GM12874 (cell line): ENCODE data around the gene MED9.

Experiments
- CTCF ChIP-seq: IDR thresholded peaks from 2 replicates; pipeline ENCODE4 v1.5.1; 2011; ENCODE audit warnings: low read depth, mild to moderate bottlenecking, control low read depth, low read length, moderate library complexity; ENCODE audit not compliant: insufficient read depth

The MED9 gene

DNA sequence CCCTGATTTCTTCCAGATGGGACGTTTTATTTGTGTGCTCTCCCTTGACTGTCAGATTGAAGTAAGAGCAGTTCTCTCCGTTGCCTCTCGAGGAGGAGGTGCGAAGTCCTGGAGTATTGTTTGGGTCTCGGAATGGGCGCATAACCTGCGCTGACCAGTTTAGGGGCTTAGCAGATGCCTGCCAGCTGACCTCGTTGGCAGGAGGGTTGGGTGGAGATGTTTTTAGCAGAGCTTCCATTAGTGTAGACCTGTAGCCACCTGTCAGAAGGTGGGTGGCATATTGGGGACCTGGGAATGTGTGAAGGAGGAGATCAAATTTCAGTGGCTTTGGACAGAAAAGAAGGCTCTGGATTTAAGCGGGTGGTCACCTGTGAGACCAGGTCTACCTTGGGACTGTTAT is 15.8 kb downstream of the MED9 start:
- TF ChIP-seq CTCF: no peak

GRCh38 chr17:17493249-17493985 is 16.6 kb downstream of the MED9 start:
- TF ChIP-seq CTCF: no peak

DNA sequence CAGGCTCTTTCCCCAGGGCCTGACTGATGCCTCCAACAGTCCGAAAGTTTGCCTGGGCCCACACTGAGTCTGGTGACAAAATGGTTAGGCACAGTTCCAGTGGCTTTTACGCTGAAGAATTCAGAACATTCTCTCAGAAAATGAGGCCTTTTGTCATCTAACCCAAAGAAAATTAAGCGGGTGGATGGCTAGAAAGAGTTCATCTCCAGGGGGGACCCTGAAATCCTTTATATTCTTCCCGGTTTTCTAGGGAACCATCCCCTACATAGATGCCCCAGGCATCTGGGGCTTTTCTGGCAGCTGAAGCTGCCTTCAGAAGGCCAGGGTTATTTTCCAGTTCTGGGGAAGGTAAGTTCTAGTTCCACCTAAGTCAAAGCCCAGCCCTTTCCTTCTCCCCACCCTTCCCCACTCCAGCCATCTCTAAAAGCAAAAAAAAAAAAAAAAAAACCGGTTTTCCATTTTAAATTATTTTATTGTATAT is 17.2 kb downstream of the MED9 start:
- no peak for TF ChIP-seq CTCF

- TF ChIP-seq CTCF: no peak
Measured at GRCh38 chr17:17494499-17494869, 17.7 kb downstream of the MED9 start.

- TF ChIP-seq CTCF: no peak
Measured at GRCh38 chr17:17494870-17495535, 18.2 kb downstream of the MED9 start.

- TF ChIP-seq CTCF: no peak
Measured at GRCh38 chr17:17495536-17496188, 18.9 kb downstream of the MED9 start.
